ENCODE results near the gene SLC20A1.

- TF ChIP-seq POLR2AphosphoS5 (IDR thresholded peaks at IDR 0.05), result no peak
- TF ChIP-seq CTCF (IDR thresholded peaks at IDR 0.05), result no peak
- TF ChIP-seq EP300 (IDR thresholded peaks at IDR 0.05; ENCODE audit: low read depth), result no peak
- no peak for TF ChIP-seq POLR2A (IDR thresholded peaks at IDR 0.05)
Observed at GRCh38 chr2:112698834-112699515, 53.2 kb downstream of the SLC20A1 start.
